GM23338 (cell line): ENCODE results near the gene FOXN4. TPM values are rescaled to one million over a fixed set of nuclear protein-coding genes. Genes with fewer than 3 reads are reported as not detected.

ENCODE experiments used
- ATAC-seq: fragments of 200-7000 bp; cut with Tn5 transposase; 3 replicates; pipeline ENCODE4 v1.9.1; 2020
- DNase-seq: peaks from one replicate; pipeline ENCODE4 v3.0.0-alpha.2; 2015; ENCODE audit warnings: low spot score
- H2AFZ ChIP-seq: fragments of 200-600 bp; sonication (generic); 2 replicates; pipeline ENCODE4 v1.8.0; 2016; ENCODE audit warnings: antibody characterized with exemption, mild to moderate bottlenecking, moderate library complexity
- H3F3A ChIP-seq: fragments of 200-600 bp; sonication (generic); replicated peaks from 2 replicates; pipeline ENCODE4 v1.8.0; 2017; ENCODE audit warnings: antibody characterized with exemption, mixed run types, low read depth
- H3K27ac ChIP-seq: fragments of 200-600 bp; sonication (generic); 2 replicates; pipeline ENCODE4 v1.6.1; 2016; ENCODE audit warnings: low read depth
- H3K27me3 ChIP-seq: fragments of 200-600 bp; sonication (generic); 2 replicates; pipeline ENCODE4 v1.8.0; 2016; ENCODE audit warnings: mild to moderate bottlenecking, mixed run types, moderate library complexity; ENCODE audit not compliant: insufficient read depth
- H3K36me3 ChIP-seq: fragments of 200-600 bp; sonication (generic); 2 replicates; pipeline ENCODE4 v1.8.0; 2016; ENCODE audit warnings: mild to moderate bottlenecking; ENCODE audit not compliant: insufficient read depth
- H3K4me1 ChIP-seq: fragments of 200-600 bp; sonication (generic); 2 replicates; pipeline ENCODE4 v1.8.0; 2016; ENCODE audit warnings: mild to moderate bottlenecking, moderate library complexity; ENCODE audit not compliant: insufficient read depth
- H3K4me2 ChIP-seq: fragments of 200-600 bp; sonication (generic); 2 replicates; pipeline ENCODE4 v1.7.1; 2017; ENCODE audit warnings: mixed run types
- H3K4me3 ChIP-seq: fragments of 200-600 bp; sonication (generic); 2 replicates; pipeline ENCODE4 v1.6.1; 2016; ENCODE audit warnings: mixed run types
- H3K79me2 ChIP-seq: fragments of 200-600 bp; sonication (generic); replicated peaks from 2 replicates; pipeline ENCODE4 v1.8.0; 2017; ENCODE audit warnings: mild to moderate bottlenecking; ENCODE audit not compliant: insufficient read depth
- H3K9me2 ChIP-seq: fragments of 200-600 bp; sonication (generic); 2 replicates; pipeline ENCODE4 v1.8.0; 2017; ENCODE audit not compliant: insufficient read depth
- H4K20me1 ChIP-seq: fragments of 200-600 bp; sonication (generic); replicated peaks from 2 replicates; pipeline ENCODE4 v1.8.0; 2017; ENCODE audit warnings: mild to moderate bottlenecking; ENCODE audit not compliant: insufficient read depth
- H3K27ac Mint-ChIP-seq: 2 replicates; pipeline ENCODE4 v1.8.0; 2020; ENCODE audit warnings: inconsistent platforms, mild to moderate bottlenecking, moderate library complexity, mixed read lengths
- H3K27me3 Mint-ChIP-seq: 3 replicates; pipeline ENCODE4 v1.8.0; 2022; ENCODE audit warnings: low read depth, mild to moderate bottlenecking, moderate library complexity, mixed read lengths, inconsistent platforms; ENCODE audit not compliant: insufficient read depth, poor library complexity
- H3K36me3 Mint-ChIP-seq: 3 replicates; pipeline ENCODE4 v1.8.0; 2021; ENCODE audit warnings: low read depth, mild to moderate bottlenecking, inconsistent platforms, moderate library complexity, mixed read lengths
- H3K4me1 Mint-ChIP-seq: 3 replicates; pipeline ENCODE4 v1.8.0; 2020; ENCODE audit warnings: mild to moderate bottlenecking, inconsistent platforms, mixed read lengths
- H3K4me3 Mint-ChIP-seq: 3 replicates; pipeline ENCODE4 v1.8.0; 2021; ENCODE audit warnings: moderate library complexity, mild to moderate bottlenecking, inconsistent platforms, mixed read lengths
- H3K9me3 Mint-ChIP-seq: 3 replicates; pipeline ENCODE4 v1.8.0; 2020; ENCODE audit warnings: moderate library complexity, mild to moderate bottlenecking, inconsistent platforms, mixed read lengths
- CREB1 ChIP-seq: fragments of 250-450 bp; sonication (Bioruptor Pico); IDR thresholded peaks from 2 replicates; pipeline ENCODE4 v1.5.0; 2020; ENCODE audit warnings: low read depth, mild to moderate bottlenecking, moderate library complexity
- POLR2AphosphoS5 ChIP-seq: IDR thresholded peaks from 2 replicates; pipeline ENCODE4 v1.6.1; 2016; ENCODE audit warnings: antibody characterized with exemption, low read depth
- ZNF331 ChIP-seq: fragments of 250-450 bp; sonication (Bioruptor Pico); IDR thresholded peaks from 2 replicates; pipeline ENCODE4 v1.5.0; 2020; ENCODE audit warnings: low read depth, mild to moderate bottlenecking, moderate library complexity
- polyA plus RNA-seq: library from polyadenylated mRNA; unstranded; fragments of >200 nt; fragmentation: Nextera tagmentation; extraction: Ambion mirVana; gene quantifications from 2 replicates; pipeline ENCODE4 v1.2.1, GENCODE V29; 2016
- total RNA-seq: library from RNA; depleted of rRNA; stranded (reverse); fragments of >200 nt; shearing (Covaris generic); gene quantifications from 2 replicates; pipeline ENCODE4 v1.2.3, GENCODE V29; 2014
- TF ChIP-seq, protein P1 (sequence below): fragments of 250-450 bp; sonication (Bioruptor Pico); IDR thresholded peaks from 2 replicates; pipeline ENCODE4 v1.5.0; 2020; ENCODE audit warnings: mild to moderate bottlenecking, moderate library complexity
- TF ChIP-seq, protein P2 (sequence below), 2 experiments: fragments of 200-600 bp in 1 of 2; sonication (generic) in 1 of 2; conservative IDR thresholded peaks; 2 replicates each; pipeline versions ENCODE4 v1.5.1 to v1.6.1; 2016 to 2017; ENCODE audit warnings: antibody characterized with exemption in 2 of 2, low read depth in 2 of 2, mild to moderate bottlenecking in 2 of 2, moderate library complexity in 1 of 2

FOXN4 gene
- total and polyA plus RNA-seq, 2 experiments from 2014 or later: 0.35 to 0.47 TPM

DNA sequence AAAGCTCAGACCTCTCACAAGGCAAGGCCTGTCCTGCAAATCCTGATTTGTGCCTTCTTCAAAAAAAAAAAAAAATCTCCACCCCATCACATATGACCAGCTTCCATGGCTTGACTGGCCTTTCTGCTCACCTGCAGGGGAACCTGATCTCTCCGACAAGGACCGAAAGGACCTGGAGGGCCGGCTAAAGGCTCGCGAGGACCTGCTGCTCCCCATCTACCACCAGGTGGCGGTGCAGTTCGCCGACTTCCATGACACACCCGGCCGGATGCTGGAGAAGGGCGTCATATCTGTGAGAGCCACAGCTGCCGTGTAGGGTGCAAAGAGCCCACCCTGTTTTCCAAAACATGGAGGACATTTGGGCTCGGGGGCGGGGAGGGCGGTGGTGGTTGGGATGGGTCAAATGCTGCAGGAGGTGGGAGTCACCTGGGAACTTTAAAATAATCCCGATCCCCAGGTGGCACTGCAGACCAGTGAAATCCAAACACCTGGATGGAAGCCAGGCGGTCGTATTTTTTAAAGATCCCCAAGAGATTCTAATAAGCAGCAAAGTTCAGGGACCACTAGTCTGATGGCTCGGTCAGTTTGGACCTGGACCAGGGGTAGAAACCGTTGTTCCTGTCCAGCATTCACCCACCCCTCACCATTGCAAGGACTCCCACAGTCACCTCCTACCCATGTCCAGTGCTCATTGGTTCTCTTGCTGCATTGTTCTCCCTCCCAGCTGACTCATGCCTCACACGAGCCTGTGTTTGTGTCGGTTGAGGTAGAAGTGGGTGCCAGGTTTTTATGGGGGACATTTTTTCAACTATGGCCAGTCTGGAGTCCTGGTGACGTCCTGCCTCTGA, 44.8 kb downstream of the FOXN4 start:
- H3K27me3 Mint-ChIP-seq: peaks cover 6% of the 10 kb centered on the region
- DNase-seq: peak; percentile 95
- no peaks in the 10 kb centered on the region for H3K9me3 Mint-ChIP-seq
- ATAC-seq: peak; percentile 96
- no peaks in the 10 kb centered on the region for H3K36me3 ChIP-seq
- peaks cover 3% of the 10 kb centered on the region; the same call in 1 of the 3 replicates for H3K36me3 Mint-ChIP-seq
- H3K9me2 ChIP-seq: no peaks in the 10 kb centered on the region
- H3K4me2 ChIP-seq: no peak overlapping the region
- no peaks in the 10 kb centered on the region; the same call in 1 of the 2 replicates for H3K4me1 ChIP-seq
- no peaks in the 10 kb centered on the region for H3F3A ChIP-seq
- H3K4me1 Mint-ChIP-seq: peaks cover 16% of the 10 kb centered on the region
- H3K27me3 ChIP-seq: no peaks in the 10 kb centered on the region
- no peak overlapping the region for H3K27ac ChIP-seq
- H3K79me2 ChIP-seq: no peaks in the 10 kb centered on the region
- no peaks in the 10 kb centered on the region for H4K20me1 ChIP-seq
- TF ChIP-seq POLR2AphosphoS5 (no peak), CREB1 (no peak), ZNF331 (CRISPR knock-in tag) (no peak)
- TF ChIP-seq, protein P1, sequence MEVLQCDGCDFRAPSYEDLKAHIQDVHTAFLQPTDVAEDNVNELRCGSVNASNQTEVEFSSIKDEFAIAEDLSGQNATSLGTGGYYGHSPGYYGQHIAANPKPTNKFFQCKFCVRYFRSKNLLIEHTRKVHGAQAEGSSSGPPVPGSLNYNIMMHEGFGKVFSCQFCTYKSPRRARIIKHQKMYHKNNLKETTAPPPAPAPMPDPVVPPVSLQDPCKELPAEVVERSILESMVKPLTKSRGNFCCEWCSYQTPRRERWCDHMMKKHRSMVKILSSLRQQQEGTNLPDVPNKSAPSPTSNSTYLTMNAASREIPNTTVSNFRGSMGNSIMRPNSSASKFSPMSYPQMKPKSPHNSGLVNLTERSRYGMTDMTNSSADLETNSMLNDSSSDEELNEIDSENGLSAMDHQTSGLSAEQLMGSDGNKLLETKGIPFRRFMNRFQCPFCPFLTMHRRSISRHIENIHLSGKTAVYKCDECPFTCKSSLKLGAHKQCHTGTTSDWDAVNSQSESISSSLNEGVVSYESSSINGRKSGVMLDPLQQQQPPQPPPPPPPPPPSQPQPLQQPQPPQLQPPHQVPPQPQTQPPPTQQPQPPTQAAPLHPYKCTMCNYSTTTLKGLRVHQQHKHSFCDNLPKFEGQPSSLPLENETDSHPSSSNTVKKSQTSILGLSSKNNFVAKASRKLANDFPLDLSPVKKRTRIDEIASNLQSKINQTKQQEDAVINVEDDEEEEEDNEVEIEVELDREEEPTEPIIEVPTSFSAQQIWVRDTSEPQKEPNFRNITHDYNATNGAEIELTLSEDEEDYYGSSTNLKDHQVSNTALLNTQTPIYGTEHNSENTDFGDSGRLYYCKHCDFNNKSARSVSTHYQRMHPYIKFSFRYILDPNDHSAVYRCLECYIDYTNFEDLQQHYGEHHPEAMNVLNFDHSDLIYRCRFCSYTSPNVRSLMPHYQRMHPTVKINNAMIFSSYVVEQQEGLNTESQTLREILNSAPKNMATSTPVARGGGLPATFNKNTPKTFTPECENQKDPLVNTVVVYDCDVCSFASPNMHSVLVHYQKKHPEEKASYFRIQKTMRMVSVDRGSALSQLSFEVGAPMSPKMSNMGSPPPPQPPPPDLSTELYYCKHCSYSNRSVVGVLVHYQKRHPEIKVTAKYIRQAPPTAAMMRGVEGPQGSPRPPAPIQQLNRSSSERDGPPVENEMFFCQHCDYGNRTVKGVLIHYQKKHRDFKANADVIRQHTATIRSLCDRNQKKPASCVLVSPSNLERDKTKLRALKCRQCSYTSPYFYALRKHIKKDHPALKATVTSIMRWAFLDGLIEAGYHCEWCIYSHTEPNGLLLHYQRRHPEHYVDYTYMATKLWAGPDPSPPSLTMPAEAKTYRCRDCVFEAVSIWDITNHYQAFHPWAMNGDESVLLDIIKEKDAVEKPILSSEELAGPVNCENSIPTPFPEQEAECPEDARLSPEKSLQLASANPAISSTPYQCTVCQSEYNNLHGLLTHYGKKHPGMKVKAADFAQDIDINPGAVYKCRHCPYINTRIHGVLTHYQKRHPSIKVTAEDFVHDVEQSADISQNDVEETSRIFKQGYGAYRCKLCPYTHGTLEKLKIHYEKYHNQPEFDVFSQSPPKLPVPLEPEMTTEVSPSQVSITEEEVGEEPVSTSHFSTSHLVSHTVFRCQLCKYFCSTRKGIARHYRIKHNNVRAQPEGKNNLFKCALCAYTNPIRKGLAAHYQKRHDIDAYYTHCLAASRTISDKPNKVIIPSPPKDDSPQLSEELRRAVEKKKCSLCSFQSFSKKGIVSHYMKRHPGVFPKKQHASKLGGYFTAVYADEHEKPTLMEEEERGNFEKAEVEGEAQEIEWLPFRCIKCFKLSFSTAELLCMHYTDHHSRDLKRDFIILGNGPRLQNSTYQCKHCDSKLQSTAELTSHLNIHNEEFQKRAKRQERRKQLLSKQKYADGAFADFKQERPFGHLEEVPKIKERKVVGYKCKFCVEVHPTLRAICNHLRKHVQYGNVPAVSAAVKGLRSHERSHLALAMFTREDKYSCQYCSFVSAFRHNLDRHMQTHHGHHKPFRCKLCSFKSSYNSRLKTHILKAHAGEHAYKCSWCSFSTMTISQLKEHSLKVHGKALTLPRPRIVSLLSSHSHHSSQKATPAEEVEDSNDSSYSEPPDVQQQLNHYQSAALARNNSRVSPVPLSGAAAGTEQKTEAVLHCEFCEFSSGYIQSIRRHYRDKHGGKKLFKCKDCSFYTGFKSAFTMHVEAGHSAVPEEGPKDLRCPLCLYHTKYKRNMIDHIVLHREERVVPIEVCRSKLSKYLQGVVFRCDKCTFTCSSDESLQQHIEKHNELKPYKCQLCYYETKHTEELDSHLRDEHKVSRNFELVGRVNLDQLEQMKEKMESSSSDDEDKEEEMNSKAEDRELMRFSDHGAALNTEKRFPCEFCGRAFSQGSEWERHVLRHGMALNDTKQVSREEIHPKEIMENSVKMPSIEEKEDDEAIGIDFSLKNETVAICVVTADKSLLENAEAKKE (CRISPR knock-in tag): no peak
- TF ChIP-seq, protein P2, sequence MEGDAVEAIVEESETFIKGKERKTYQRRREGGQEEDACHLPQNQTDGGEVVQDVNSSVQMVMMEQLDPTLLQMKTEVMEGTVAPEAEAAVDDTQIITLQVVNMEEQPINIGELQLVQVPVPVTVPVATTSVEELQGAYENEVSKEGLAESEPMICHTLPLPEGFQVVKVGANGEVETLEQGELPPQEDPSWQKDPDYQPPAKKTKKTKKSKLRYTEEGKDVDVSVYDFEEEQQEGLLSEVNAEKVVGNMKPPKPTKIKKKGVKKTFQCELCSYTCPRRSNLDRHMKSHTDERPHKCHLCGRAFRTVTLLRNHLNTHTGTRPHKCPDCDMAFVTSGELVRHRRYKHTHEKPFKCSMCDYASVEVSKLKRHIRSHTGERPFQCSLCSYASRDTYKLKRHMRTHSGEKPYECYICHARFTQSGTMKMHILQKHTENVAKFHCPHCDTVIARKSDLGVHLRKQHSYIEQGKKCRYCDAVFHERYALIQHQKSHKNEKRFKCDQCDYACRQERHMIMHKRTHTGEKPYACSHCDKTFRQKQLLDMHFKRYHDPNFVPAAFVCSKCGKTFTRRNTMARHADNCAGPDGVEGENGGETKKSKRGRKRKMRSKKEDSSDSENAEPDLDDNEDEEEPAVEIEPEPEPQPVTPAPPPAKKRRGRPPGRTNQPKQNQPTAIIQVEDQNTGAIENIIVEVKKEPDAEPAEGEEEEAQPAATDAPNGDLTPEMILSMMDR (conservative IDR thresholded peaks at IDR 0.05; ENCODE audit: low read depth in 2 of 2): peak; percentile 92 to 95
- no peak overlapping the region for H2AFZ ChIP-seq
- no peak overlapping the region for H3K4me3 Mint-ChIP-seq
- H3K4me3 ChIP-seq: no peak overlapping the region
- peak overlapping the region; percentile 59; the same call in 1 of the 2 replicates for H3K27ac Mint-ChIP-seq
